ENCODE data around the gene POLRMT. TPM values are rescaled to one million over a fixed set of nuclear protein-coding genes. Genes with fewer than 3 reads are reported as not detected.
A peak's percentile ranks its signal among the peaks of the same experiment; 100 is the strongest.

The POLRMT gene
- total and polyA plus RNA-seq, 5 donors = 36.1 to 46.4 (median 44.8) TPM

DNA sequence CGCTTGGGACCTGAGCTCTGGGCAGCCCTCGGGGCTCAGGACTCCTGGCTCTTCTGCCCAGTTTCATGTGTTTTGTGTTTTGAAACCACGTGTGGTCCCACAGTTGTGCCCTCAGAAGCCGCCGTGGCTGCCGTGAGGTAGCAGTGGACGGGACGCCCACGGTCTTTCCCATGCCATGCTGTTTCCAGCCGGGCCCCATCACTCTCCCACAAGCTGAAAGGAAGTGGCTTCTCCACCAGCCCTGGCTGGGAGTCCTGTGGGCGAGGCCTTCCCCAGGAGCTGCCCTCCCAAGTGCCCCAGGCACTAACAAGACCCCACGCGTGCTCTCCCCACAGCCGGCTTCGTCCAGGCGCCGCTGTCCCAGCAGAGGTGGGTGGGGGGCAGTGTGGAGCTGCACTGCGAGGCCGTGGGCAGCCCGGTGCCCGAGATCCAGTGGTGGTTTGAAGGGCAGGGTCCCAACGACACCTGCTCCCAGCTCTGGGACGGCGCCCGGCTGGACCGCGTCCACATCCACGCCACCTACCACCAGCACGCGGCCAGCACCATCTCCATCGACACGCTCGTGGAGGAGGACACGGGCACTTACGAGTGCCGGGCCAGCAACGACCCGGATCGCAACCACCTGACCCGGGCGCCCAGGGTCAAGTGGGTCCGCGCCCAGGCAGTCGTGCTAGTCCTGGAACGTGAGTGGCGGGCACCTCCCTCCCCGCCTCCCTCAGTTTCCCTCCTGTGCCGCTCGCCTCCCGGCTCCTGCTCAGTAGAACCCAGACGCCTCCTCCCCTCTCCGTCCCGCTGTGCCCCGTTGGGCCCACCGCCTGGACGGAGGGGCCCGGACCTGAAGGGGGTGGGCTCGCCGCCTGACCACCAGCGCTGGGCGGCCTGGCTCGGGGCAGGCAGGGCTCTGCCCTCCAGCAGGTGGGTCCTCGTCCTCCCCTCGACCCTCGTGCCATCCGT lies 55.6 kb downstream of the POLRMT start:
- peak in 1 of 3 donors; percentile 61 for DNase-seq
- intact Hi-C loops (cut with DNase I) = no loop called here

DNA sequence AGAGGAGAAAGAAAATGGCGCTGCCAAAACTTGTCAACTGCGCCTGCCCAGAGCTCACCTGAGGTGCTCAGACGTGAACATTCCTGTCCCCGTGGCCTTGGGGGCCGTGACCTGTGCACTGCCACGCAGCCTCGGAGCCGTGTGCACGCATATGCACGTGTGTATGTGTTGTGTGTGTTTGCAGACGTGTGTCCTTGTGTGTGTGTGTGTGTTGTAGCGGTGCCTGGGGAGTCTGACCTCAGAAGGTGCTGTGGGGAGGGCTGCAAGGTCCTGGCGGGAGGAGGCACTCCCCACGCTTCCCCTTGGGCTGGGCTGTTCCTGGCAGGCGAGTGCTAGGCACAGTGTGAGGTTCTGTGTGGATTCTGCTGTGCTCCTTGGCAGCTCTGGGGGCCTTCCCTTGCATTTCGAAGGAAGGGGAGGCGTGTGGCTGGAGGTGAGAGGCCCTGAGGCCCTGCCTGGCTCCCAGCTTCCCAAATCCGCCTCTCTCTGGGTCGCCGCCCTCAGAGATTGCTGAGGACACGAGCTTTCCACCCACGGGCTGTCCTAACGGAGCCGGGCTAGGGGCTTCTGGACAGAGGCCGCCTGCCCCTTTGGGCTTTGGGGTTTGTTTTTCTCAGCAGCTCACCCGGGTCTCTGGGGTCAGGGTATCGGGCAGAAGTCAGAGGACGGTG lies 56.4 kb downstream of the POLRMT start:
- intact Hi-C loops (cut with DNase I) = no loop called here
- WGBS = 75% methylated on average over 28 of the region's 28 CpGs
- Histone ChIP-seq H3K27me3 (ENCODE audit: control insufficient read depth, insufficient read depth) (no peaks in the 10 kb centered on the region), H3K4me3 (ENCODE audit: low read length) (no peak overlapping the region), H3K9me3 (ENCODE audit: control insufficient read depth, low read length) (no peaks in the 10 kb centered on the region), H3K27ac (ENCODE audit: low read length) (peak overlapping the region; percentile 26), H3K4me1 (ENCODE audit: control insufficient read depth, insufficient read depth, low read length) (peaks cover 2% of the 10 kb centered on the region)
- ATAC-seq = no peak
- DNase-seq = peak in 1 of 3 donors; percentile 47

More for the DNA sequence above, 55.6 kb downstream of the POLRMT start:
- WGBS = 79% methylated on average over 66 of the region's 66 CpGs
- Histone ChIP-seq H3K4me3 (ENCODE audit: low read length) (no peak overlapping the region), H3K4me1 (ENCODE audit: control insufficient read depth, insufficient read depth, low read length) (peaks cover 2% of the 10 kb centered on the region), H3K27ac (ENCODE audit: low read length) (peak overlapping the region; percentile 26), H3K9me3 (ENCODE audit: control insufficient read depth, low read length) (no peaks in the 10 kb centered on the region), H3K27me3 (ENCODE audit: control insufficient read depth, insufficient read depth) (no peaks in the 10 kb centered on the region)
- no peak for ATAC-seq

DNA sequence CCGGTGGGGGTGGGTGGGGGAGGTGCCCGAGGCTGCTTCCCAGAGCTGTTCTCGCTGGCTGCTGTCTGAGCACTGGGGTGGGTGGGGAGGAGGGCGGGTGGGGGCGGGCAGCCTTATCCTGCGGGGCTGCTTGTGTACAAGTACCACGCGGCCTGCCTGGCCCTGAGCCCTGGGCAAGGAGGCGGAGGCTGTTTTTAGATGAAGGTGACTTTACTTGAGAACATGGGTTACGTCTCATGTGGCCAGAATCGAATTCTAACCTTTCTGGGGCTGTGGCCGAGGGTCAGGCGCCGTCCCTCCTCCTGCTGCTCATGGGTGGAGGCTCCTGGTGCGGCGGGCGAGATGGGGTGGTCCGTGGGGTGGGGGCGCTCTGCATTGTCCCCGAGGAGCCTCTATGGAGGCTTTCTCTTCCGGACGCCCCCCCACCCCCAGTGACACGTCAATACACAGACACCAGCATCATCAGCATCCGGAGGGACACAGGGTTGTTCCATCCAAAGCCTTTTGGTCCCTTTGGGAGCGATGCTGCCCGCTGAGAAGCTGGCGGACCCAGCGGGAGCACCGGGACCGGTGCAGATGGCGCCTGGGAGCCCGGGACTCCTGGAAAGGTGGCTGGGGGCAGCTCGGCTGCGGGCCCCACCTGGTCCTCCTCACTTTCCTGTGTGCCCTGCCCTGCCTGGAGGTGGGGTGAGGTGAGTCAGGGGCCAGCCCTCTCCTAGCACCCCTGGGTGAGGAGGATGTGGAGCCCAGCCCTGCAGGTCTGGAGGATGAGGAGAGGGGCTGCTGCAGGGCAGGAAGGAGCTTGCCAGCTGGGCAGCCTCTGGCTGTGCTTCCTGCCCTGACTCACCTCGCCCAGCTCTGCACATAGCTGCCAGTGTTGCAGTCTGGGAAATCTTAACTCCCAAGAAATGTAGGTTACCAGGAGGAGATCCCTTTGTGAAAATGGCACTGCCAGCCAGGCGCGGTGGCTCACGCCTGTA lies 57.5 kb downstream of the POLRMT start:
- WGBS = 43% methylated on average over 38 of the region's 38 CpGs
- H3K9me3 ChIP-seq (ENCODE audit: control insufficient read depth, low read length) = no peaks in the 10 kb centered on the region
- no peaks in the 10 kb centered on the region for H3K27me3 ChIP-seq (ENCODE audit: control insufficient read depth, insufficient read depth)
- peaks cover 2% of the 10 kb centered on the region for H3K4me1 ChIP-seq (ENCODE audit: control insufficient read depth, insufficient read depth, low read length)
- intact Hi-C loops (cut with DNase I) = no loop called here
- H3K27ac ChIP-seq (ENCODE audit: low read length) = peak overlapping the region; percentile 84
- ATAC-seq (peak; percentile 41 to 44), DNase-seq (peak; percentile 72 to 89 (median 89))
- H3K4me3 ChIP-seq (ENCODE audit: low read length) = peak overlapping the region; percentile 50

GRCh38 chr19:574658-575526 lies 58.4 kb downstream of the POLRMT start:
- peak; percentile 10 to 22 for ATAC-seq
- Histone ChIP-seq H3K27me3 (ENCODE audit: control insufficient read depth, insufficient read depth) (no peaks in the 10 kb centered on the region), H3K9me3 (ENCODE audit: control insufficient read depth, low read length) (no peaks in the 10 kb centered on the region), H3K27ac (ENCODE audit: low read length) (peak overlapping the region; percentile 21), H3K4me1 (ENCODE audit: control insufficient read depth, insufficient read depth, low read length) (peaks cover 2% of the 10 kb centered on the region), H3K4me3 (ENCODE audit: low read length) (peak overlapping the region; percentile 50)
- DNase-seq = peak in 2 of 3 donors; percentile 84 to 85
- intact Hi-C loops (cut with DNase I) = loop anchor here in 2 of 4 donors (5.0 kb wide), 1 partner anchor 43 kb away; the partner anchor contains the start of gene CDC34 (in 2 of the 2)
- 22% methylated on average over 32 of the region's 32 CpGs for WGBS

DNA sequence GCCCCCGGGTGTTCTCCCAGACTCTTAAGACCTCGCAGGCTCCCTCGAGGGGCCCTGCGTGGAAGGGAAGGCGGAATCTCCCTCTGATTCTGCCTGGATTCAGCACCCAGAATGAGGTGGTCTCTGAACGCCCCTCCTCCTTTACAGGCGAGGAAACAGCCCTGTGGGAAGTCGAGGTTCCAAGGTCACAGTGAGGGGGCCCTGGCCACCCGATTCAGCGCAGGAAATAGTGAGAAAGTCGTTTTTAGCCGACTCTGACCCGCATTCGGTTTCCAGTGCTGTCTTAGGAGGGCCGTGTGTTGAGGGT lies 59.9 kb downstream of the POLRMT start:
- DNase-seq (no peak), ATAC-seq (no peak)
- H3K27me3 ChIP-seq (ENCODE audit: control insufficient read depth, insufficient read depth) = no peaks in the 10 kb centered on the region
- H3K4me1 ChIP-seq (ENCODE audit: control insufficient read depth, insufficient read depth, low read length) = peaks cover 2% of the 10 kb centered on the region
- intact Hi-C loops (cut with DNase I) = loop anchor here in 2 of 4 donors (5.0 kb wide), 1 partner anchor 41 kb away; the partner anchor contains the start of gene CDC34 (in 2 of the 2)
- WGBS = 3% methylated on average over 15 of the region's 15 CpGs
- no peaks in the 10 kb centered on the region for H3K9me3 ChIP-seq (ENCODE audit: control insufficient read depth, low read length)
- H3K27ac ChIP-seq (ENCODE audit: low read length) = peak overlapping the region; percentile 79
- peak overlapping the region; percentile 91 for H3K4me3 ChIP-seq (ENCODE audit: low read length)

- Histone ChIP-seq H3K4me3 (ENCODE audit: low read length) (peak overlapping the region; percentile 91), H3K27ac (ENCODE audit: low read length) (peak overlapping the region; percentile 79), H3K27me3 (ENCODE audit: control insufficient read depth, insufficient read depth) (no peaks in the 10 kb centered on the region), H3K4me1 (ENCODE audit: control insufficient read depth, insufficient read depth, low read length) (peaks cover 2% of the 10 kb centered on the region), H3K9me3 (ENCODE audit: control insufficient read depth, low read length) (no peaks in the 10 kb centered on the region)
- DNase-seq (peak; percentile 66 to 86 (median 84)), ATAC-seq (peak; percentile 2 to 20)
- WGBS = under 1% methylated on average over 55 of the region's 55 CpGs
- intact Hi-C loops (cut with DNase I) = loop anchor here in 2 of 4 donors (5.0 kb wide), 1 partner anchor 41 kb away; the partner anchor contains the start of gene CDC34 (in 2 of the 2)
These were observed 60.4 kb downstream of the POLRMT start for GRCh38 chr19:572743-573518.

DNA sequence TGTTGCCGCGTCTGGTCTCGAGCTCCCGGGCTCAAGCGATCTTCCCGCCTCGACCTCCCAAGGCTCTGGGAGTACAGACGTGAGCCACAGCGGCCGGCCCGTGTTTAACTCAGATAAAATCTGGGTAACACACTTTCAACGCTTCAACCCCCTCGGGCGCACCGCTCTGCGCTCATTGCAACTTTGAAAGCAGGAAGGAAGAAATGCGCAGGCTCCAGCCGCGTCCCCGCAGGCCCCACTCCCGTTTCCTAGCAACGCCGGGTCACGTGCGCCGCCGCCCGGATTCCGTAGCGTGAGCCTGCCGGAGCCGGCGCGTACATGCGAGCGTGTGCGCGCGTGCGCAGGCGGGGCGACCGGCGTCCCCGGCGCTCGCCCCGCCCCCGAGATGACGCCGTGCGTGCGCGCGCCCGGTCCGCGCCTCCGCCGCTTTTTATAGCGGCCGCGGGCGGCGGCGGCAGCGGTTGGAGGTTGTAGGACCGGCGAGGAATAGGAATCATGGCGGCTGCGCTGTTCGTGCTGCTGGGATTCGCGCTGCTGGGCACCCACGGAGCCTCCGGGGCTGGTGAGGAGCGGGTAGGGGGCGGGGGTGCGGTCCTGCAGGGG lies 61.1 kb downstream of the POLRMT start, which contains the start of gene BSG:
Gene BSG, plus strand, starts transcription at position 457 of the 603 bp plus-strand sequence. Its CDS starts 39 bp downstream, at position 496.
- under 1% methylated on average over 79 of the region's 79 CpGs for WGBS
- Histone ChIP-seq H3K9me3 (ENCODE audit: control insufficient read depth, low read length) (no peaks in the 10 kb centered on the region), H3K27ac (ENCODE audit: low read length) (peak within 1 kb of the TSS; percentile 90), H3K4me1 (ENCODE audit: control insufficient read depth, insufficient read depth, low read length) (peaks cover 2% of the 10 kb centered on the region), H3K27me3 (ENCODE audit: control insufficient read depth, insufficient read depth) (no peaks in the 10 kb centered on the region), H3K4me3 (ENCODE audit: low read length) (peak within 1 kb of the TSS; percentile 91)
- intact Hi-C loops (cut with DNase I) = loop anchor here in 2 of 4 donors (5.0 kb wide), 1 partner anchor 40 kb away; the partner anchor contains the start of gene CDC34 (in 2 of the 2)
- DNase-seq (peak; percentile 99 to 100 (median 99)), ATAC-seq (peak; percentile 79 to 86)

GRCh38 chr19:571566-571974 lies 61.8 kb downstream of the POLRMT start:
- Histone ChIP-seq H3K27ac (ENCODE audit: low read length) (peak overlapping the region; percentile 13), H3K27me3 (ENCODE audit: control insufficient read depth, insufficient read depth) (no peaks in the 10 kb centered on the region), H3K4me3 (ENCODE audit: low read length) (peak overlapping the region; percentile 64), H3K4me1 (ENCODE audit: control insufficient read depth, insufficient read depth, low read length) (peaks cover 2% of the 10 kb centered on the region), H3K9me3 (ENCODE audit: control insufficient read depth, low read length) (no peaks in the 10 kb centered on the region)
- WGBS = under 1% methylated on average over 14 of the region's 14 CpGs
- ATAC-seq (no peak), DNase-seq (no peak)
- intact Hi-C loops (cut with DNase I) = loop anchor here in 2 of 4 donors (5.0 kb wide), 1 partner anchor 39 kb away; the partner anchor contains the start of gene CDC34 (in 2 of the 2)
